GM12878 (cell line): ENCODE results near the gene CCNY. TPM values are rescaled to one million over a fixed set of nuclear protein-coding genes. Genes with fewer than 3 reads are reported as not detected.

Experiments
- ATAC-seq: fragments of 200-7000 bp; cut with Tn5 transposase; 3 replicates; pipeline ENCODE4 v1.9.1; 2020; ENCODE audit warnings: mild to moderate bottlenecking, moderate library complexity
- BruUV-seq: library from RNA; stranded (reverse); fragments of 400-500 nt; replicated peaks from 2 replicates; lab custom pipeline; 2021; lab: Mats Ljungman, UMichigan
- CTCF ChIA-PET: fragments of 300-600 bp; sonication (Branson Sonifier 250); formaldehyde crosslinking; extraction: SDS; loops from one replicate; lab custom pipeline; 2021; ENCODE audit warnings: inconsistent platforms; lab: Yijun Ruan, JAX
- POLR2A ChIA-PET: fragments of 350-600 bp; formaldehyde crosslinking; extraction: SDS; loops from one replicate; lab custom pipeline; 2021; ENCODE audit warnings: inconsistent platforms; lab: Charles Lee
- RAD21 ChIA-PET: fragments of 300-600 bp; sonication (Branson Sonifier 250); formaldehyde crosslinking; loops from one replicate; lab custom pipeline; 2023; ENCODE audit warnings: antibody characterized with exemption; ENCODE audit not compliant: unreplicated experiment; lab: Charles Lee
- SMC1A ChIA-PET: fragments of 300-600 bp; sonication (Branson Sonifier 250); formaldehyde crosslinking; loops from one replicate; lab custom pipeline; 2023; ENCODE audit not compliant: unreplicated experiment, uncharacterized antibody; lab: Charles Lee
- DNase-seq: peaks from one replicate; pipeline ENCODE4 v3.0.0-alpha.2; 2011; ENCODE audit warnings: low read depth, low spot score
- FAIRE-seq: peaks from 3 replicates; lab custom pipeline; 2011; peaks lifted over from hg19 to GRCh38; lab: Jason Lieb, UNC
- H2AFZ ChIP-seq: 2 replicates; pipeline ENCODE4 v1.6.0; 2011; ENCODE audit warnings: low read depth, low read length, control low read depth; ENCODE audit not compliant: control insufficient read depth
- H3K27ac ChIP-seq: 2 replicates; pipeline ENCODE4 v1.5.1; 2011; ENCODE audit warnings: control low read depth; ENCODE audit not compliant: control insufficient read depth, insufficient read depth
- H3K27me3 ChIP-seq, 2 experiments: replicated peaks in 1 of 2; 2 replicates each; pipeline versions ENCODE4 v1.6.0 to v1.6.1; 2011; ENCODE audit warnings: low read length in 1 of 2; ENCODE audit not compliant: control insufficient read depth in 2 of 2, insufficient read depth in 2 of 2
- H3K36me3 ChIP-seq, 2 experiments: 2 replicates each; pipeline ENCODE4 v1.5.1; 2011; ENCODE audit warnings: low read length in 1 of 2; ENCODE audit not compliant: control insufficient read depth in 2 of 2, insufficient read depth in 2 of 2
- H3K4me1 ChIP-seq: 2 replicates; pipeline ENCODE4 v1.6.1; 2011; ENCODE audit warnings: mild to moderate bottlenecking, low read length, moderate library complexity, mixed read lengths; ENCODE audit not compliant: control insufficient read depth, insufficient read depth
- H3K4me2 ChIP-seq: 2 replicates; pipeline ENCODE4 v1.6.0; 2011; ENCODE audit warnings: control low read depth; ENCODE audit not compliant: control insufficient read depth, insufficient read depth
- H3K4me3 ChIP-seq: fragments of 200-600 bp; sonication (generic); 2 replicates; pipeline ENCODE4 v1.5.1; 2016
- H3K79me2 ChIP-seq: 2 replicates; pipeline ENCODE4 v1.6.0; 2011; ENCODE audit warnings: low read length; ENCODE audit not compliant: control insufficient read depth, insufficient read depth
- H3K9ac ChIP-seq: 2 replicates; pipeline ENCODE4 v1.8.0; 2011; ENCODE audit warnings: low read length, control low read depth, mixed read lengths; ENCODE audit not compliant: control insufficient read depth, insufficient read depth
- H3K9me3 ChIP-seq: replicated peaks from 3 replicates; pipeline ENCODE4 v1.5.1; 2011; ENCODE audit warnings: mild to moderate bottlenecking, low read length; ENCODE audit not compliant: control insufficient read depth, insufficient read depth
- H4K20me1 ChIP-seq: 2 replicates; pipeline ENCODE4 v1.6.0; 2011; ENCODE audit not compliant: control insufficient read depth, insufficient read depth
- POLR2AphosphoS5 ChIP-seq: IDR thresholded peaks from 2 replicates; pipeline ENCODE4 v1.6.1; 2011; ENCODE audit warnings: mild to moderate bottlenecking, low read length, inconsistent platforms
- RB1 ChIP-seq: fragments of 450-650 bp; formaldehyde crosslinking; IDR thresholded peaks from 2 replicates; pipeline ENCODE4 v1.6.1; 2017; ENCODE audit warnings: mild to moderate bottlenecking, borderline replicate concordance
- RUNX3 ChIP-seq: IDR thresholded peaks from 2 replicates; pipeline ENCODE4 v1.6.1; 2012; ENCODE audit warnings: low read length, inconsistent platforms
- SMAD1 ChIP-seq: fragments of 450-650 bp; IDR thresholded peaks from 2 replicates; pipeline ENCODE4 v1.6.1; 2018; ENCODE audit warnings: mild to moderate bottlenecking, low read depth; ENCODE audit not compliant: partially characterized antibody
- SPI1 ChIP-seq: IDR thresholded peaks from 2 replicates; pipeline ENCODE4 v1.6.1; 2011; ENCODE audit warnings: low read depth, mild to moderate bottlenecking, low read length, moderate library complexity, borderline replicate concordance; ENCODE audit not compliant: insufficient read depth
- TAF1 ChIP-seq: IDR thresholded peaks from 2 replicates; pipeline ENCODE4 v1.6.1; 2011; ENCODE audit warnings: mild to moderate bottlenecking, low read depth, low read length, borderline replicate concordance
- ZNF217 ChIP-seq: fragments of 450-650 bp; IDR thresholded peaks from 2 replicates; pipeline ENCODE4 v1.6.1; 2017; ENCODE audit warnings: antibody characterized with exemption, mild to moderate bottlenecking
- WGBS: methylation state at CpG from one replicate; pipeline ENCODE4 v1.1.6; 2016; ENCODE audit warnings: low lambda C conversion rate; ENCODE audit not compliant: insufficient replicate concordance, insufficient coverage; ENCODE audit errors: missing lambda C conversion rate; 5-methylcytosine and 5-hydroxymethylcytosine counted together
- in situ Hi-C: fragments of 300-500 bp; cut with MboI; formaldehyde crosslinking; loops from 9 replicates; pipeline ENCODE4 v1.14.3; 2018; ENCODE audit warnings: mixed read lengths
- intact Hi-C: fragments of 100-400 bp; cut with micrococcal nuclease; formaldehyde crosslinking; loops from one replicate; pipeline ENCODE4 v1.14.2; 2022; ENCODE audit not compliant: unreplicated experiment
- polyA plus RNA-seq, 11 experiments: library from polyadenylated mRNA; depleted of rRNA in 4 of 11; unstranded in 6 of 11; stranded (reverse) in 5 of 11; fragments of >200 nt; fragmentation: Nextera tagmentation in 4 of 11; fragmentation: Illumina TruSeq in 1 of 11; extraction: Ambion mirVana in 4 of 11; extraction: Trizol in 1 of 11; gene quantifications; 1 replicate in 1 of 11; 2 replicates in 10 of 11; pipeline versions ENCODE4 v1.2.1 to v1.2.3, GENCODE V29; 2011 to 2016; ENCODE audit warnings: inconsistent platforms in 2 of 11, missing spikeins in 2 of 11, low read depth in 1 of 11
- total RNA-seq, 4 experiments: library from RNA; depleted of rRNA in 3 of 4; stranded (reverse); fragments of >200 nt in 3 of 4; fragmentation: Illumina TruSeq in 1 of 4; extraction: Trizol in 1 of 4; gene quantifications; 2 replicates each; pipeline versions ENCODE4 v1.2.1 to v1.2.3, GENCODE V29; 2013 to 2021
- TF ChIP-seq, protein P1 (sequence below): fragments of 450-650 bp; conservative IDR thresholded peaks from 2 replicates; pipeline ENCODE4 v1.6.1; 2017; ENCODE audit warnings: mild to moderate bottlenecking, moderate library complexity

CCNY gene
- total and polyA plus RNA-seq, 10 of the 15 experiments (the other 5 are each of a cell fraction or from before 2014, with no cell fraction given): 3.6 to 50.0 (median 26.1) TPM

DNA sequence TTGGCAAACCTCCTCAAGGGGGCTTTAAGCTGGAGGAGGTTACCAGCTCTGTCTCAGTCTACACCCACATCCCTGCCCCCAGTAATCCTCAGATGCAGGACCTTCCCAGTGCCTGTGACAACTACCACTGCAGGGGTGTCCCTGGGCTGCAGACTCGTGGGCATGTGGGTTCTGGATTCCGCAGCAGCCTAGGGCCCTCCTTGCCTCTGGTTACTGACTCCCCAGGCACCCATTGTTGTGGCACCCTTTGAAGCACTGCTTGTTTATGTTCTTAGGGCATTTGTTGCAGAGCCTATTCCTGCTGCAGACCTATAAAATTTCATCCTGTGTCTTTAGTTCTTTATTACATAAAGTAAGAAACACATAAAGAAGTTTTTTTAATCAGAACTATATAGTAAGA is 217.7 kb downstream of the CCNY start (continued):
- TF ChIP-seq, protein P1, sequence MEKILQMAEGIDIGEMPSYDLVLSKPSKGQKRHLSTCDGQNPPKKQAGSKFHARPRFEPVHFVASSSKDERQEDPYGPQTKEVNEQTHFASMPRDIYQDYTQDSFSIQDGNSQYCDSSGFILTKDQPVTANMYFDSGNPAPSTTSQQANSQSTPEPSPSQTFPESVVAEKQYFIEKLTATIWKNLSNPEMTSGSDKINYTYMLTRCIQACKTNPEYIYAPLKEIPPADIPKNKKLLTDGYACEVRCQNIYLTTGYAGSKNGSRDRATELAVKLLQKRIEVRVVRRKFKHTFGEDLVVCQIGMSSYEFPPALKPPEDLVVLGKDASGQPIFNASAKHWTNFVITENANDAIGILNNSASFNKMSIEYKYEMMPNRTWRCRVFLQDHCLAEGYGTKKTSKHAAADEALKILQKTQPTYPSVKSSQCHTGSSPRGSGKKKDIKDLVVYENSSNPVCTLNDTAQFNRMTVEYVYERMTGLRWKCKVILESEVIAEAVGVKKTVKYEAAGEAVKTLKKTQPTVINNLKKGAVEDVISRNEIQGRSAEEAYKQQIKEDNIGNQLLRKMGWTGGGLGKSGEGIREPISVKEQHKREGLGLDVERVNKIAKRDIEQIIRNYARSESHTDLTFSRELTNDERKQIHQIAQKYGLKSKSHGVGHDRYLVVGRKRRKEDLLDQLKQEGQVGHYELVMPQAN: no peak
- no peak for TF ChIP-seq POLR2AphosphoS5

DNA sequence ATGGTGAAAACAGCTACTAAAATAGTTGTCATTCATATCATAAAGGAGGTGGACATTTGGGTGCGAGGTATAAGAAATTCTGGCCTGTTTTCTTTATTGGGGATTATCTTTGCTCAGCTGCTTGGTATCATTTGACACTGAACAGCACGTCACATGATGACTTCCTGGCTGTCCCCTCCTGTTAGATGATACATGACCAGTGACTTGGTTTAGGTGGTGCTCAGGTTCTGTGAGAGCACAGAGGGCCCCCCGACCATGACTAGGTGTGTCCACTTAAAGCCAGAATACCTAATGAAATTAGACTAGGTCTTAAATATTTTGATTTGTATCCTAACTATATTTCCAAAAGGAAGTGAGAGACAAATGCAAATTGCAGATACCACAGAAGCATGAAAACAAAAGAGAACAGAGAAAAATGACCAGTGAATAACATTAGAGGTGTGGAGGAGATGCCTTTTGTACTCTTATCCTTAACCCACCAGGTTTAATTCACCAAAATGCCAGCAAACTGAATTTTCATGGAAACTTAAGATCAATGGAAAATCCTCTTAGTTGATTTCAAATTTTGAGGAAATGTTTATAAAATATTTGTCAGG is 218.2 kb downstream of the CCNY start:
- RAD21 ChIA-PET: no interaction called here
- WGBS: 44% methylated on average over 3 of the region's 3 CpGs
- H3K4me2 ChIP-seq: peak overlapping the region; percentile 34

More for the DNA sequence above, 218.2 kb downstream of the CCNY start:
- H3K36me3 ChIP-seq: peaks cover 0 to 6% of the 10 kb centered on the region in 2 experiments; a peak in 2 of 4 replicates
- H3K4me3 ChIP-seq: no peak overlapping the region
- no peaks in the 10 kb centered on the region for H3K27me3 ChIP-seq
- H3K9ac ChIP-seq: no peak overlapping the region
- no peak overlapping the region for H2AFZ ChIP-seq
- no TSS peak for BruUV-seq
- in situ Hi-C loops (no loop called here), intact Hi-C loops (no loop called here)
- FAIRE-seq (peak; percentile 65), ATAC-seq (peak; percentile 61), DNase-seq (no peak)
- no peak overlapping the region for H3K27ac ChIP-seq
- CTCF ChIA-PET: interaction anchor here (0.7 to 1.2 kb wide), 3 partner anchors 11 to 351 kb away, joined by 3 to 4 read pairs (median 3); no protein-coding TSS in a partner anchor
- peaks cover 7% of the 10 kb centered on the region for H3K4me1 ChIP-seq
- H3K9me3 ChIP-seq: no peaks in the 10 kb centered on the region
- no peaks in the 10 kb centered on the region for H3K79me2 ChIP-seq
- SMC1A ChIA-PET: interaction anchor here (0.6 to 1.2 kb wide), 4 partner anchors 8 to 31 kb away, joined by 3 to 5 read pairs (median 3); no protein-coding TSS in a partner anchor
- TF ChIP-seq SMAD1 (no peak), ZNF217 (no peak), TAF1 (no peak), SPI1 (peak; percentile 64), RUNX3 (peak; percentile 38; the same call in 1 of the 2 replicates), RB1 (no peak)
- TF ChIP-seq, protein P1: no peak
- POLR2A ChIA-PET: no interaction called here
- no peaks in the 10 kb centered on the region for H4K20me1 ChIP-seq
